ENCODE measurements around the gene MLPH.

The MLPH gene

DNA sequence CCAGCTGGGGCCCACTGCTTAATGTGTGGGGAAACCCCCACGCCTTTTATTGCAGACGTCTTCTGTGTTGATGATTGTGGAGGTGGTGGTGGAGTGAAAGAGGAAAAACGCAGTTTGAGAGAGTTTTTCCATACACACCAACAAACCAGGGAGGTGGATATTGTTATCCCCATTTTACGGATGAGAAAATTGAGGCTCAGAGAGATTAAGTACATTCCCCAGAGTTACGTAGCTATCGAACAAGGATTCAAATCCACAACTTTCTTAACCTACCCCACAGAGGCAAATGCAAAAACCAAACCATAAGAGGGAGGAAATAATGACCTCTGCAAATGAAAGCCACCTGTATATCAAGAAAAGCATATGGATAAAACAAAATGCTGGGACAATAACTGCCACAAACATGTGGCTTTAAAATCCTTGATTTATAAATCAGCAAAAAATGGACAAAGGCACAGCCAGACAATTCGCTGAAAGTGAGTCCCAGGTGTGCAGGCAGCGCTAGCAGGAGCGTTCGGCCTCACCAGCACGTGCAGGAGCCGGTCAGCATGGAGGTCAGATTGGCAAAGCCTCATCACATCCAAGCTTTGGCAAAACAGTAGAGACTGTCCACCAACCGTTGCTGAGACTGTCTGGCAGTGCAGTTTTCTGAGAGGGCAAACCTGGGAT, 116.1 kb downstream of the MLPH start:
- DNase-seq (ENCODE audit: low read depth, low spot score) = no peak

DNA sequence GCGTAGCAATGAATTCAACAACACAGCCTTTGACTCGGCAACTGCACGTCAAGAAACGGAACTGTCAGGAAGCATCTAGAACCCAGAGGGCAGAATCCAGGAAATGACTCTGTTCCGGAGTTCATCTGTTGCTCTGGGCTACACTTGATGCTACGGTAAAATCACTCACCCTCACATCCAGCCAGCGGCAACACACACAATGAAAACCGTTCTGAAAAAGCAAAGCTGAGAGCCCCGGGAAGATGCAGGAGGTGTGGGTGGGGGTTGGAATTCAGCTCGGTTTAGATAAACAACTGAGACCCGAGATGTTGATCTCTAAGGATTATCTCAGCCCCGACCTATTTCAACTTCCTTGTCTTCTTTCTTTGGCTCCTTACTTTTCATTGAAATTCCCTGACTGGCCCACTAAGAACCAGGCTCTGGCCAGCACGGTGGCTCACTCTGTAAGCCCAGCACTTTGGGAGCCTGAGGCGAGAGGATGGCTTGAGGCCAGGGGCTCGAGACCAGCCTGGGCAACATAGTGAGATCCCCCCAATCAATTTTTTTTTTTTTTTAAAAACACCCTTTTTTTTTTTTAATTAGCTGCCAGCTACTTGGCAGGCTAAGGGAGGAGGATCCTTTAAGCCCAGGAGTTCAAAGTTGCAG, 116.8 kb downstream of the MLPH start:
- no peak for DNase-seq (ENCODE audit: low read depth, low spot score)

DNA sequence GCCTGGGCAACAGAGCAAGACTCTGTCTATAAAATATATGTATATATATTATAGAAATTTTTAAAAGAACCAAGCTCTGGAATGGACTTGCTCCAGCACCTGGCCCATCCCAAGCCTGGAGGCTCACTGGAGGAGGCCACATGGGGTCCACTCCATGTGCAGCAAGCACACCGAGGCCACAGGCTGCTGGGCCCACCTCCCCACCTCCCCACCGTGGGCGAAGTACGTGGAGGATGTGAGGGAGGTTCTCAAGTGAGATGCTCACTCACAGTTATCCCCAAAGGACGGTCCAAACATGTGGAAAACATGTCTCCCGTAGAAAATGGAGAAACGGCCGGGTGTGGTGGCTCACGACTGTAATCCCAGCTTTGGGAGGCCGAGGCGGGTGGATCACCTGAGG, 117.3 kb downstream of the MLPH start:
- DNase-seq (ENCODE audit: low read depth, low spot score) = no peak
